Neutrophil (primary cell): ENCODE data around the gene LSM4.

Experiments used
- H3K27ac ChIP-seq: fragments of 200-600 bp; sonication (generic); 2 replicates; pipeline ENCODE4 v1.5.1; 2016; ENCODE audit warnings: mild to moderate bottlenecking, moderate library complexity
- H3K27me3 ChIP-seq: fragments of 200-600 bp; sonication (generic); 2 replicates; pipeline ENCODE4 v1.6.0; 2016; ENCODE audit warnings: mild to moderate bottlenecking
- H3K36me3 ChIP-seq: fragments of 200-600 bp; sonication (generic); 2 replicates; pipeline ENCODE4 v1.5.1; 2017
- H3K4me1 ChIP-seq, 2 experiments: fragments of 200-600 bp in 1 of 2; sonication (generic) in 1 of 2; 1 replicate in 1 of 2; 2 replicates in 1 of 2; pipeline versions ENCODE4 v1.5.1 to v1.6.1; 2013 to 2016; ENCODE audit warnings: low read depth in 1 of 2, low read length in 1 of 2, mild to moderate bottlenecking in 1 of 2, moderate library complexity in 1 of 2; ENCODE audit not compliant: control insufficient read depth in 1 of 2, insufficient read depth in 1 of 2
- H3K4me3 ChIP-seq, 2 experiments: fragments of 200-600 bp in 1 of 2; sonication (generic) in 1 of 2; 1 replicate in 1 of 2; 2 replicates in 1 of 2; pipeline ENCODE4 v1.5.1; 2013 to 2016; ENCODE audit warnings: low read depth in 1 of 2, low read length in 1 of 2, mild to moderate bottlenecking in 1 of 2, moderate library complexity in 1 of 2
- H3K9me3 ChIP-seq: fragments of 200-600 bp; sonication (generic); 2 replicates; pipeline ENCODE4 v1.5.1; 2016
- CTCF ChIP-seq: fragments of 200-600 bp; sonication (generic); IDR thresholded peaks from 2 replicates; pipeline ENCODE4 v1.5.1; 2016; ENCODE audit warnings: antibody characterized with exemption

Gene LSM4

DNA sequence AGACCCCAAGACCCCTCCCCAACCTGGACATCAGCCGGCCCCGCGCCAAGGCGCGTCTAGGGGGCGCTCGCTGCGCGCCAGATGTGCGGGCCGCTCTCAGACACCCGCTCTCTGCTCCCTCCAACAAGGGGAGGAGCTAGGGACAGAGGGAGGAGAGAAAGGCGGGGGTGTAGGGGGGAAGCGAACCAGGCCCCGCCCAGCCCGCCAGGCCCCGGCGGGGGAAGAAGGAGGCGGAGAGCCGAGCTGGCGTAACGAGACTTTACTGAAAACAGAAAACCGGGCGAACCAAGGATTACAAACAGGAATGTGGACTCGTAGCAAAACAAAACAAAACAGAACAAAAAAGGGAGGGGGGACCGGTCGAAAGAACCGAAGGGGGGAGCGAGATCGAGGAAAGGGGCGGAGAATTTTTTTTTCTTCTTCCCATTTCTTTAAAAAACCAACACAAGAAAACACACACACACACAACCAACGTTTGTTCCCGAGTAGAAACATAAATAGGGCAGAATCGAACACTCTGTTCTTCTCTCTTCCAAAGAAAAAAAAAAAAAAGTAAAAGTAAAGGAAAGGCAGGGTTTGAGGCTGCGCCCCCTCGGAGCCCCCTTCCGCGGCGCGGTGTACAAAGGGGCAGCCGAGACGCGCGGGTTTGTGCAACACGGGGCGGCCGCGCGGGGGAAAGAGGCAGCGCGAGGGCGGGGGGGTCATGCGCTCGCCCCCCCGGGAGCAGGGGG lies 43.2 kb downstream of the LSM4 start:
- no peaks in the 10 kb centered on the region for H3K27me3 ChIP-seq
- H3K36me3 ChIP-seq, result peaks cover 15% of the 10 kb centered on the region
- peak overlapping the region; percentile 96 for H3K27ac ChIP-seq
- peaks cover 18 to 19% of the 10 kb centered on the region in 2 experiments for H3K4me1 ChIP-seq
- peak overlapping the region; percentile 77 for H3K4me3 ChIP-seq
- no peaks in the 10 kb centered on the region for H3K9me3 ChIP-seq
- peak; percentile 94 for TF ChIP-seq CTCF

DNA sequence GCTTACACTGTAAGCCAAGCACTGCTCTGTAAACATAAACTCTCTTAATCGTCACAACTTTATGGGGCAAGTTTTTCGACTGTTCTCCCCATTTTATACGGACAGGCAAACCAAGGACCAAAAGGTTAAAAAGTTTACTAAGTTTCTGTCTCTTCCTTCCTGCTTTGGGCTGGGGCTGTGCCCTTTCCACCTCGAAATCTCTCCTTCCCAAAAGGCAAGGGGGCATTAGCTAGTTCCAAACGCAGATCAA lies 43.7 kb downstream of the LSM4 start:
- Histone ChIP-seq H3K27ac (peak overlapping the region; percentile 96), H3K36me3 (peaks cover 15% of the 10 kb centered on the region), H3K9me3 (no peaks in the 10 kb centered on the region), H3K4me3 (peak overlapping the region; percentile 77), H3K27me3 (no peaks in the 10 kb centered on the region), H3K4me1 (peaks cover 18 to 19% of the 10 kb centered on the region in 2 experiments)
- TF ChIP-seq CTCF, result no peak

GRCh38 chr19:18278521-18279265 lies 44.2 kb downstream of the LSM4 start:
- no peak for TF ChIP-seq CTCF
- no peaks in the 10 kb centered on the region for H3K9me3 ChIP-seq
- peak overlapping the region; percentile 77 for H3K4me3 ChIP-seq
- H3K27me3 ChIP-seq, result no peaks in the 10 kb centered on the region
- peak overlapping the region; percentile 96 for H3K27ac ChIP-seq
- peaks cover 18 to 19% of the 10 kb centered on the region in 2 experiments for H3K4me1 ChIP-seq
- H3K36me3 ChIP-seq, result peaks cover 15% of the 10 kb centered on the region

GRCh38 chr19:18274781-18275356 lies 48.0 kb downstream of the LSM4 start:
- no peak overlapping the region for H3K4me3 ChIP-seq
- no peaks in the 10 kb centered on the region for H3K9me3 ChIP-seq
- peaks cover 9% of the 10 kb centered on the region in 2 experiments for H3K4me1 ChIP-seq
- H3K27ac ChIP-seq, result no peak overlapping the region
- no peak for TF ChIP-seq CTCF
- no peaks in the 10 kb centered on the region for H3K27me3 ChIP-seq
- H3K36me3 ChIP-seq, result peaks cover 15% of the 10 kb centered on the region

- peaks cover 7% of the 10 kb centered on the region in 2 experiments for H3K4me1 ChIP-seq
- H3K4me3 ChIP-seq, result no peak within 1 kb of the TSS
- no peaks in the 10 kb centered on the region for H3K9me3 ChIP-seq
- TF ChIP-seq CTCF, result no peak
- H3K27ac ChIP-seq, result no peak within 1 kb of the TSS
- H3K36me3 ChIP-seq, result peaks cover 15% of the 10 kb centered on the region
- no peaks in the 10 kb centered on the region for H3K27me3 ChIP-seq
Measured at GRCh38 chr19:18274219-18274780, 48.6 kb downstream of the LSM4 start, which contains the start of gene IQCN. TSS of gene IQCN (minus strand) at chr19:18274452. CDS start at chr19:18269478, 4,974 bp downstream.
